HepG2 (cell line): ENCODE results near the gene MAS1L. TPM values are rescaled to one million over a fixed set of nuclear protein-coding genes. Genes with fewer than 3 reads are reported as not detected.

Source experiments
- ATAC-seq: fragments of 200-7000 bp; cut with Tn5 transposase; 3 replicates; pipeline ENCODE4 v1.9.1; 2020; ENCODE audit warnings: mild to moderate bottlenecking, moderate library complexity
- BruUV-seq: library from RNA; stranded (reverse); fragments of 400-500 nt; replicated peaks from 2 replicates; lab custom pipeline; 2021; lab: Mats Ljungman, UMichigan
- CTCF ChIA-PET: fragments of 300-600 bp; formaldehyde crosslinking; extraction: SDS; loops from one replicate; lab custom pipeline; 2021; ENCODE audit warnings: low total read pairs, inconsistent platforms, low intra/inter-chr PET ratio; lab: Yijun Ruan, JAX
- POLR2A ChIA-PET: fragments of 350-600 bp; sonication (Branson Sonifier 250); formaldehyde crosslinking; loops from one replicate; lab custom pipeline; 2020; ENCODE audit warnings: antibody characterized with exemption, inconsistent platforms; lab: Yijun Ruan, JAX
- DNase-seq: peaks from one replicate; pipeline ENCODE4 v3.0.0-alpha.2; 2015; ENCODE audit warnings: low spot score
- FAIRE-seq: peaks from 3 replicates; lab custom pipeline; 2011; peaks lifted over from hg19 to GRCh38; lab: Jason Lieb, UNC
- H2AFZ ChIP-seq: one replicate; pipeline ENCODE4 v1.6.1; 2011; ENCODE audit warnings: low read length, inconsistent platforms
- H3K27ac ChIP-seq: fragments of 300-600 bp; 3 replicates; pipeline ENCODE4 v1.8.0; 2011; ENCODE audit warnings: mixed run types, mild to moderate bottlenecking, mixed read lengths, low read length, inconsistent platforms; ENCODE audit not compliant: insufficient read depth; ENCODE audit errors: extremely low read length
- H3K27me3 ChIP-seq, 2 experiments: fragments of 200-600 bp in 1 of 2; 2 replicates in 1 of 2; 3 replicates in 1 of 2; pipeline versions ENCODE4 v1.6.0 to v1.8.0; 2011; ENCODE audit warnings: low read length in 2 of 2, mild to moderate bottlenecking in 2 of 2, moderate library complexity in 2 of 2, inconsistent platforms in 1 of 2; ENCODE audit not compliant: insufficient read depth in 2 of 2, control insufficient read depth in 1 of 2
- H3K36me3 ChIP-seq, 2 experiments: fragments of 200-600 bp in 1 of 2; replicated peaks in 1 of 2; 2 replicates in 1 of 2; 3 replicates in 1 of 2; pipeline versions ENCODE4 v1.5.1 to v1.8.0; 2011; ENCODE audit warnings: low read length in 2 of 2, inconsistent platforms in 1 of 2; ENCODE audit not compliant: insufficient read depth in 2 of 2, control insufficient read depth in 1 of 2
- H3K4me1 ChIP-seq: 2 replicates; pipeline ENCODE4 v1.5.1; 2012; ENCODE audit warnings: low read length, inconsistent platforms; ENCODE audit not compliant: insufficient read depth
- H3K4me2 ChIP-seq: 2 replicates; pipeline ENCODE4 v1.6.0; 2011; ENCODE audit warnings: low read depth, low read length, inconsistent platforms
- H3K4me3 ChIP-seq, 3 experiments: fragments of 200-600 bp in 1 of 3; sonication (generic), shearing (Covaris generic) in 1 of 3; replicated peaks in 1 of 3; 2 replicates each; pipeline ENCODE4 v1.5.1; 2011 to 2016; ENCODE audit warnings: low read length in 3 of 3, inconsistent platforms in 2 of 3, low read depth in 2 of 3, mild to moderate bottlenecking in 2 of 3, control low read depth in 1 of 3, mixed read lengths in 1 of 3; ENCODE audit not compliant: insufficient read depth in 1 of 3
- H3K79me2 ChIP-seq: one replicate; pipeline ENCODE4 v1.6.1; 2011; ENCODE audit warnings: low read length, inconsistent platforms; ENCODE audit not compliant: insufficient read depth
- H3K9ac ChIP-seq: 2 replicates; pipeline ENCODE4 v1.6.0; 2011; ENCODE audit warnings: mild to moderate bottlenecking, low read depth, low read length, inconsistent platforms; ENCODE audit not compliant: insufficient read depth
- H3K9me3 ChIP-seq: 2 replicates; pipeline ENCODE4 v1.5.1; 2012; ENCODE audit warnings: mild to moderate bottlenecking, low read length
- H4K20me1 ChIP-seq: 2 replicates; pipeline ENCODE4 v1.6.0; 2011; ENCODE audit warnings: inconsistent platforms, mild to moderate bottlenecking, low read length, moderate library complexity; ENCODE audit not compliant: insufficient read depth
- CCDC6 ChIP-seq: sonication (generic); formaldehyde crosslinking; IDR thresholded peaks from 2 replicates; pipeline ENCODE4 v1.8.1; 2022; ENCODE audit warnings: mild to moderate bottlenecking, missing genetic modification reagents, moderate library complexity
- CEBPG ChIP-seq: IDR thresholded peaks from 2 replicates; pipeline ENCODE4 v1.6.1; 2016
- ISX ChIP-seq: sonication (generic); formaldehyde crosslinking; conservative IDR thresholded peaks from 2 replicates; pipeline ENCODE4 v1.5.0; 2020; ENCODE audit warnings: missing genetic modification reagents
- JDP2 ChIP-seq: sonication (generic); formaldehyde crosslinking; IDR thresholded peaks from 2 replicates; pipeline ENCODE4 v1.8.1; 2022; ENCODE audit warnings: missing genetic modification reagents, borderline replicate concordance
- MXD4 ChIP-seq: IDR thresholded peaks from 2 replicates; pipeline ENCODE4 v1.6.1; 2016; ENCODE audit warnings: mild to moderate bottlenecking, missing biosample characterization, missing genetic modification reagents
- NFE2 ChIP-seq: sonication (generic); formaldehyde crosslinking; IDR thresholded peaks from 2 replicates; pipeline ENCODE4 v1.4.0; 2020; ENCODE audit warnings: missing genetic modification reagents
- SPEN ChIP-seq: sonication (generic); formaldehyde crosslinking; IDR thresholded peaks from 2 replicates; pipeline ENCODE4 v1.5.1; 2020; ENCODE audit warnings: low read depth, mild to moderate bottlenecking, missing genetic modification reagents
- TP53 ChIP-seq: sonication (generic); formaldehyde crosslinking; conservative IDR thresholded peaks from 2 replicates; pipeline ENCODE4 v1.4.0; 2020; ENCODE audit warnings: missing genetic modification reagents
- ZEB1 ChIP-seq: IDR thresholded peaks from 2 replicates; pipeline ENCODE4 v1.6.1; 2012; ENCODE audit warnings: mild to moderate bottlenecking, low read depth, inconsistent platforms; ENCODE audit not compliant: insufficient replicate concordance
- ZMYM4 ChIP-seq: sonication (generic); formaldehyde crosslinking; IDR thresholded peaks from 2 replicates; pipeline ENCODE4 v1.8.1; 2023; ENCODE audit warnings: mild to moderate bottlenecking, missing genetic modification reagents
- ZNF354B ChIP-seq: sonication (generic); formaldehyde crosslinking; IDR thresholded peaks from 2 replicates; pipeline ENCODE4 v1.8.0; 2022; ENCODE audit warnings: mild to moderate bottlenecking, missing genetic modification reagents
- ZNF432 ChIP-seq: sonication (generic); formaldehyde crosslinking; IDR thresholded peaks from 2 replicates; pipeline ENCODE4 v1.5.0; 2020; ENCODE audit warnings: missing genetic modification reagents, mild to moderate bottlenecking, borderline replicate concordance
- ZNF841 ChIP-seq: sonication (generic); formaldehyde crosslinking; IDR thresholded peaks from 2 replicates; pipeline ENCODE4 v1.8.1; 2023; ENCODE audit warnings: missing genetic modification reagents, borderline replicate concordance
- WGBS: methylation state at CpG from one replicate; pipeline ENCODE4 v1.1.6; 2017; ENCODE audit warnings: low lambda C conversion rate; 5-methylcytosine and 5-hydroxymethylcytosine counted together
- in situ Hi-C: cut with HindIII; loops from 2 replicates; pipeline ENCODE4 v1.10.0; 2017; ENCODE audit warnings: low pct_unique_long_range_greater_than_20kb; ENCODE audit not compliant: extremely low pct_ligation_motif_present
- intact Hi-C: fragments of 100-400 bp; cut with micrococcal nuclease; formaldehyde crosslinking; loops from one replicate; pipeline ENCODE4 v1.10.0; 2022; ENCODE audit not compliant: unreplicated experiment
- polyA plus RNA-seq, 8 experiments: library from polyadenylated mRNA; depleted of rRNA in 3 of 8; stranded (reverse) in 7 of 8; unstranded in 1 of 8; fragments of >200 nt; fragmentation: Illumina TruSeq in 4 of 8; extraction: Trizol in 4 of 8; gene quantifications; 2 replicates each; pipeline versions ENCODE4 v1.2.1 to v1.2.3, GENCODE V29; 2011 to 2016; ENCODE audit warnings: low read depth in 4 of 8, missing spikeins in 1 of 8, mixed read lengths in 1 of 8; ENCODE audit not compliant: insufficient read depth in 1 of 8
- total RNA-seq, 5 experiments: library from RNA; depleted of rRNA; stranded (reverse); fragments of >200 nt; fragmentation: Illumina TruSeq; extraction: Trizol; gene quantifications; 2 replicates each; pipeline ENCODE4 v1.2.3, GENCODE V29; 2016; ENCODE audit warnings: low read depth in 1 of 5
- TF ChIP-seq, protein P1 (sequence below): sonication (generic); formaldehyde crosslinking; IDR thresholded peaks from 2 replicates; pipeline ENCODE4 v1.5.0; 2020; ENCODE audit warnings: mild to moderate bottlenecking, low read depth, missing genetic modification reagents, borderline replicate concordance
- TF ChIP-seq, protein P2 (sequence below): sonication (generic); formaldehyde crosslinking; IDR thresholded peaks from 2 replicates; pipeline ENCODE4 v1.5.0; 2020; ENCODE audit warnings: mild to moderate bottlenecking, missing genetic modification reagents, moderate library complexity
- TF ChIP-seq, protein P3 (sequence below): sonication (generic); formaldehyde crosslinking; IDR thresholded peaks from 2 replicates; pipeline ENCODE4 v1.4.0; 2020; ENCODE audit warnings: missing genetic modification reagents
- TF ChIP-seq, protein P4 (sequence below): sonication (generic); formaldehyde crosslinking; IDR thresholded peaks from 2 replicates; pipeline ENCODE4 v1.4.0; 2020; ENCODE audit warnings: low read depth, mild to moderate bottlenecking, missing genetic modification reagents
- TF ChIP-seq, protein P5 (sequence below): IDR thresholded peaks from 2 replicates; pipeline ENCODE4 v1.6.1; 2018; ENCODE audit warnings: missing genetic modification reagents, mild to moderate bottlenecking, missing compliant biosample characterization
- TF ChIP-seq, protein P6 (sequence below): sonication (generic); formaldehyde crosslinking; IDR thresholded peaks from 2 replicates; pipeline ENCODE4 v1.8.1; 2023; ENCODE audit warnings: mild to moderate bottlenecking, missing genetic modification reagents

MAS1L gene
- total and polyA plus RNA-seq, 2 of the 13 experiments (the other 11 are each of a cell fraction or from before 2014, with no cell fraction given), result not detected

DNA sequence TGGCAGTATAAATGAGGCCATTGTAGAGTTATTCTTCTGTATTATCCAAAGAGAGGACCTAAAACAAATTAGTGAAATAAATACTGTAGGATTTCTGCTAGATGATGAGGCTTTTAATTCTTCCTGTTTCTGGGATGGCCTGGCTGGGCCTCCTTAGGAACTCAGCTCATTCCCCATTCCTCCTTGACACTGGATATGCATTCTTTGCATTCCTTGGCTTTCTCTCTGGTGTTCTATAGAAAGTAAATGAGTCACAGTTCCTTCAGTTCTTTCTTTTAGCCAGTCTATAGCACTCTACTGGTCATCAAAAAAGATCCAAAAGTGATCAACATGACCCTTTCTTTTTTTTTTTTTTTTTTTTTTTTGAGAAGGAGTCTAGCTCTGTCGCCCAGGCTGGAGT lies 40.1 kb downstream of the MAS1L start:
- no peaks in the 10 kb centered on the region; the same call in 1 of the 2 replicates for H3K9me3 ChIP-seq
- ChIA-PET POLR2A (no interaction called here), CTCF (no interaction called here)
- H3K27ac ChIP-seq, result no peak overlapping the region
- in situ Hi-C loops (no loop called here), intact Hi-C loops (no loop called here)
- no peaks in the 10 kb centered on the region for H3K4me1 ChIP-seq
- no peak for ATAC-seq
- no peak overlapping the region for H3K9ac ChIP-seq
- no peak overlapping the region for H3K4me2 ChIP-seq
- no peak for FAIRE-seq
- H3K36me3 ChIP-seq, result no peaks in the 10 kb centered on the region
- no peak for DNase-seq
- no peaks in the 10 kb centered on the region for H3K27me3 ChIP-seq
- no peak overlapping the region for H3K4me3 ChIP-seq
- no peaks in the 10 kb centered on the region for H4K20me1 ChIP-seq
- WGBS, result 3% methylated on average over 1 of the region's 1 CpG
- no peaks in the 10 kb centered on the region for H3K79me2 ChIP-seq
- H2AFZ ChIP-seq, result no peak overlapping the region
- BruUV-seq, result no TSS peak
- TF ChIP-seq ZEB1 (no peak), ZNF354B (CRISPR knock-in tag) (no peak), TP53 (CRISPR knock-in tag) (no peak), ZNF432 (CRISPR knock-in tag) (no peak), MXD4 (no peak), NFE2 (CRISPR knock-in tag) (no peak), CEBPG (CRISPR knock-in tag) (no peak), CCDC6 (no peak), SPEN (CRISPR knock-in tag) (no peak), ISX (CRISPR knock-in tag) (no peak), ZNF841 (CRISPR knock-in tag) (no peak), ZMYM4 (CRISPR knock-in tag) (no peak), JDP2 (CRISPR knock-in tag) (no peak)
- TF ChIP-seq, protein P1, sequence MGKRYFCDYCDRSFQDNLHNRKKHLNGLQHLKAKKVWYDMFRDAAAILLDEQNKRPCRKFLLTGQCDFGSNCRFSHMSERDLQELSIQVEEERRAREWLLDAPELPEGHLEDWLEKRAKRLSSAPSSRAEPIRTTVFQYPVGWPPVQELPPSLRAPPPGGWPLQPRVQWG (CRISPR knock-in tag), result no peak
- TF ChIP-seq, protein P2, sequence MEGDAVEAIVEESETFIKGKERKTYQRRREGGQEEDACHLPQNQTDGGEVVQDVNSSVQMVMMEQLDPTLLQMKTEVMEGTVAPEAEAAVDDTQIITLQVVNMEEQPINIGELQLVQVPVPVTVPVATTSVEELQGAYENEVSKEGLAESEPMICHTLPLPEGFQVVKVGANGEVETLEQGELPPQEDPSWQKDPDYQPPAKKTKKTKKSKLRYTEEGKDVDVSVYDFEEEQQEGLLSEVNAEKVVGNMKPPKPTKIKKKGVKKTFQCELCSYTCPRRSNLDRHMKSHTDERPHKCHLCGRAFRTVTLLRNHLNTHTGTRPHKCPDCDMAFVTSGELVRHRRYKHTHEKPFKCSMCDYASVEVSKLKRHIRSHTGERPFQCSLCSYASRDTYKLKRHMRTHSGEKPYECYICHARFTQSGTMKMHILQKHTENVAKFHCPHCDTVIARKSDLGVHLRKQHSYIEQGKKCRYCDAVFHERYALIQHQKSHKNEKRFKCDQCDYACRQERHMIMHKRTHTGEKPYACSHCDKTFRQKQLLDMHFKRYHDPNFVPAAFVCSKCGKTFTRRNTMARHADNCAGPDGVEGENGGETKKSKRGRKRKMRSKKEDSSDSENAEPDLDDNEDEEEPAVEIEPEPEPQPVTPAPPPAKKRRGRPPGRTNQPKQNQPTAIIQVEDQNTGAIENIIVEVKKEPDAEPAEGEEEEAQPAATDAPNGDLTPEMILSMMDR (CRISPR knock-in tag), result no peak
- TF ChIP-seq, protein P3, sequence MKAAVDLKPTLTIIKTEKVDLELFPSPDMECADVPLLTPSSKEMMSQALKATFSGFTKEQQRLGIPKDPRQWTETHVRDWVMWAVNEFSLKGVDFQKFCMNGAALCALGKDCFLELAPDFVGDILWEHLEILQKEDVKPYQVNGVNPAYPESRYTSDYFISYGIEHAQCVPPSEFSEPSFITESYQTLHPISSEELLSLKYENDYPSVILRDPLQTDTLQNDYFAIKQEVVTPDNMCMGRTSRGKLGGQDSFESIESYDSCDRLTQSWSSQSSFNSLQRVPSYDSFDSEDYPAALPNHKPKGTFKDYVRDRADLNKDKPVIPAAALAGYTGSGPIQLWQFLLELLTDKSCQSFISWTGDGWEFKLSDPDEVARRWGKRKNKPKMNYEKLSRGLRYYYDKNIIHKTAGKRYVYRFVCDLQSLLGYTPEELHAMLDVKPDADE (CRISPR knock-in tag), result no peak
- TF ChIP-seq, protein P4, sequence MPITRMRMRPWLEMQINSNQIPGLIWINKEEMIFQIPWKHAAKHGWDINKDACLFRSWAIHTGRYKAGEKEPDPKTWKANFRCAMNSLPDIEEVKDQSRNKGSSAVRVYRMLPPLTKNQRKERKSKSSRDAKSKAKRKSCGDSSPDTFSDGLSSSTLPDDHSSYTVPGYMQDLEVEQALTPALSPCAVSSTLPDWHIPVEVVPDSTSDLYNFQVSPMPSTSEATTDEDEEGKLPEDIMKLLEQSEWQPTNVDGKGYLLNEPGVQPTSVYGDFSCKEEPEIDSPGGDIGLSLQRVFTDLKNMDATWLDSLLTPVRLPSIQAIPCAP (CRISPR knock-in tag), result no peak
- TF ChIP-seq, protein P5, sequence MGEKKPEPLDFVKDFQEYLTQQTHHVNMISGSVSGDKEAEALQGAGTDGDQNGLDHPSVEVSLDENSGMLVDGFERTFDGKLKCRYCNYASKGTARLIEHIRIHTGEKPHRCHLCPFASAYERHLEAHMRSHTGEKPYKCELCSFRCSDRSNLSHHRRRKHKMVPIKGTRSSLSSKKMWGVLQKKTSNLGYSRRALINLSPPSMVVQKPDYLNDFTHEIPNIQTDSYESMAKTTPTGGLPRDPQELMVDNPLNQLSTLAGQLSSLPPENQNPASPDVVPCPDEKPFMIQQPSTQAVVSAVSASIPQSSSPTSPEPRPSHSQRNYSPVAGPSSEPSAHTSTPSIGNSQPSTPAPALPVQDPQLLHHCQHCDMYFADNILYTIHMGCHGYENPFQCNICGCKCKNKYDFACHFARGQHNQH, result no peak
- TF ChIP-seq, protein P6, sequence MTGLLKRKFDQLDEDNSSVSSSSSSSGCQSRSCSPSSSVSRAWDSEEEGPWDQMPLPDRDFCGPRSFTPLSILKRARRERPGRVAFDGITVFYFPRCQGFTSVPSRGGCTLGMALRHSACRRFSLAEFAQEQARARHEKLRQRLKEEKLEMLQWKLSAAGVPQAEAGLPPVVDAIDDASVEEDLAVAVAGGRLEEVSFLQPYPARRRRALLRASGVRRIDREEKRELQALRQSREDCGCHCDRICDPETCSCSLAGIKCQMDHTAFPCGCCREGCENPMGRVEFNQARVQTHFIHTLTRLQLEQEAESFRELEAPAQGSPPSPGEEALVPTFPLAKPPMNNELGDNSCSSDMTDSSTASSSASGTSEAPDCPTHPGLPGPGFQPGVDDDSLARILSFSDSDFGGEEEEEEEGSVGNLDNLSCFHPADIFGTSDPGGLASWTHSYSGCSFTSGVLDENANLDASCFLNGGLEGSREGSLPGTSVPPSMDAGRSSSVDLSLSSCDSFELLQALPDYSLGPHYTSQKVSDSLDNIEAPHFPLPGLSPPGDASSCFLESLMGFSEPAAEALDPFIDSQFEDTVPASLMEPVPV (CRISPR knock-in tag), result no peak
